B cell (primary cell): ENCODE data around the gene TNFRSF6B. TPM values are rescaled to one million over a fixed set of nuclear protein-coding genes. Genes with fewer than 3 reads are reported as not detected.

Experiments
- ATAC-seq: fragments of 200-7000 bp; cut with Tn5 transposase; one replicate; pipeline ENCODE4 v1.10.0; 2021; ENCODE audit warnings: low read depth, mild to moderate bottlenecking, moderate number of reproducible peaks, moderate library complexity
- CTCF ChIA-PET: fragments of 350-600 bp; sonication (Branson Sonifier 250); formaldehyde crosslinking; loops from one replicate; lab custom pipeline; 2021; ENCODE audit warnings: antibody characterized with exemption, inconsistent platforms; lab: Charles Lee
- POLR2A ChIA-PET: fragments of 350-600 bp; sonication (Branson Sonifier 250); formaldehyde crosslinking; loops from one replicate; lab custom pipeline; 2021; ENCODE audit warnings: antibody characterized with exemption; lab: Charles Lee
- DNase-seq: peaks from one replicate; pipeline ENCODE4 v3.0.0; 2013
- H2AFZ ChIP-seq: 2 replicates; pipeline ENCODE4 v1.6.1; 2012; ENCODE audit warnings: mild to moderate bottlenecking, low read depth, low read length; ENCODE audit not compliant: insufficient read depth, poor library complexity, severe bottlenecking
- H3K27ac ChIP-seq, 2 donors: 1 replicate in 1 of 2; 2 replicates in 1 of 2; pipeline ENCODE4 v1.5.1; 2012 to 2013; ENCODE audit warnings: low read length in 2 of 2, mild to moderate bottlenecking in 2 of 2, moderate library complexity in 1 of 2
- H3K27me3 ChIP-seq, 4 experiments: fragments of 200-600 bp in 1 of 4; sonication (generic) in 1 of 4; replicated peaks in 1 of 4; 1 replicate in 2 of 4; 2 replicates in 2 of 4; pipeline versions ENCODE4 v1.6.1 to v1.7.0; 2013 to 2016; ENCODE audit warnings: low read length in 3 of 4, mild to moderate bottlenecking in 2 of 4, mixed read lengths in 1 of 4, moderate library complexity in 1 of 4; ENCODE audit not compliant: insufficient read depth in 4 of 4, control insufficient read depth in 3 of 4; ENCODE audit errors: control extremely low read depth in 1 of 4
- H3K36me3 ChIP-seq, 2 experiments: replicated peaks in 1 of 2; 1 replicate in 1 of 2; 2 replicates in 1 of 2; pipeline versions ENCODE4 v1.6.1 to v1.7.1; 2013; ENCODE audit warnings: low read length in 1 of 2; ENCODE audit not compliant: insufficient read depth in 2 of 2, control insufficient read depth in 1 of 2; ENCODE audit errors: control extremely low read depth in 1 of 2, extremely low read depth in 1 of 2
- H3K4me1 ChIP-seq, 2 donors: fragments of 200-600 bp in 1 of 2; sonication (generic) in 1 of 2; 1 replicate in 1 of 2; 2 replicates in 1 of 2; pipeline versions ENCODE4 v1.5.1 to v1.6.1; 2013 to 2017; ENCODE audit warnings: low read length in 2 of 2; ENCODE audit not compliant: control insufficient read depth in 2 of 2, insufficient read depth in 2 of 2
- H3K4me2 ChIP-seq: replicated peaks from 2 replicates; pipeline ENCODE3; 2012; ENCODE audit warnings: mild to moderate bottlenecking, low read depth, low read length; ENCODE audit not compliant: poor library complexity, severe bottlenecking
- H3K4me3 ChIP-seq, 5 experiments: fragments of 200-600 bp in 1 of 5; sonication (generic) in 1 of 5; 1 replicate in 3 of 5; 2 replicates in 2 of 5; pipeline versions ENCODE4 v1.5.1 to v1.7.0; 2011 to 2016; ENCODE audit warnings: low read length in 4 of 5, mild to moderate bottlenecking in 4 of 5, low read depth in 2 of 5, control low read depth in 1 of 5, moderate library complexity in 1 of 5; ENCODE audit not compliant: insufficient read depth in 1 of 5; ENCODE audit errors: control extremely low read depth in 1 of 5, extremely low read depth in 1 of 5
- H3K79me2 ChIP-seq: fragments of 200-600 bp; sonication (generic); one replicate; pipeline ENCODE4 v1.6.0; 2016; ENCODE audit warnings: low read length; ENCODE audit not compliant: control insufficient read depth, insufficient read depth
- H3K9ac ChIP-seq: fragments of 200-600 bp; sonication (generic); 2 replicates; pipeline ENCODE4 v1.6.1; 2017; ENCODE audit warnings: mild to moderate bottlenecking, low read length, moderate library complexity
- H3K9me3 ChIP-seq, 3 donors: one replicate each; pipeline versions ENCODE4 v1.6.1 to v1.7.1; 2013; ENCODE audit warnings: low read length in 2 of 3; ENCODE audit not compliant: control insufficient read depth in 2 of 3, insufficient read depth in 1 of 3; ENCODE audit errors: control extremely low read depth in 1 of 3
- H4K20me1 ChIP-seq: 2 replicates; pipeline ENCODE4 v1.6.0; 2012; ENCODE audit warnings: mild to moderate bottlenecking, low read length; ENCODE audit not compliant: insufficient read depth, control insufficient read depth, poor library complexity, severe bottlenecking
- H3K27ac Mint-ChIP-seq: one replicate; pipeline ENCODE4 v1.8.0; 2021; ENCODE audit warnings: mixed read lengths
- H3K27me3 Mint-ChIP-seq: one replicate; pipeline ENCODE4 v1.8.0; 2021; ENCODE audit warnings: mixed read lengths
- H3K4me1 Mint-ChIP-seq: one replicate; pipeline ENCODE4 v1.8.0; 2021; ENCODE audit warnings: mixed read lengths
- H3K4me3 Mint-ChIP-seq: one replicate; pipeline ENCODE4 v1.8.0; 2021; ENCODE audit warnings: mixed read lengths
- H3K9me3 Mint-ChIP-seq: one replicate; pipeline ENCODE4 v1.8.0; 2022; ENCODE audit warnings: mixed read lengths; ENCODE audit not compliant: insufficient read depth
- CTCF ChIP-seq: fragments of 200-600 bp; IDR thresholded peaks from one replicate; pipeline ENCODE4 v1.8.0; 2022; ENCODE audit warnings: antibody characterized with exemption, mild to moderate bottlenecking
- EZH2 ChIP-seq: IDR thresholded peaks from 2 replicates; pipeline ENCODE4 v1.6.1; 2012; ENCODE audit warnings: borderline replicate concordance, low read depth, mild to moderate bottlenecking, moderate library complexity, low read length; ENCODE audit not compliant: insufficient read depth, poor library complexity, severe bottlenecking
- WGBS: methylation state at CpG from one replicate; pipeline ENCODE4 v1.1.5; 2013; ENCODE audit warnings: missing lambda C conversion rate; ENCODE audit not compliant: insufficient coverage; 5-methylcytosine and 5-hydroxymethylcytosine counted together
- intact Hi-C: fragments of 100-400 bp; cut with micrococcal nuclease; formaldehyde crosslinking; loops from one replicate; pipeline ENCODE4 v1.10.0; 2022
- polyA plus RNA-seq: library from polyadenylated mRNA; depleted of rRNA; stranded (reverse); fragments of >200 nt; gene quantifications from 2 replicates; pipeline ENCODE4 v1.2.3, GENCODE V29; 2012
- total RNA-seq, 2 donors: library from RNA; stranded (reverse); fragments of 120-200 nt in 1 of 2; gene quantifications; 1 replicate in 1 of 2; 2 replicates in 1 of 2; pipeline versions ENCODE4 v1.2.3 to v1.2.4, GENCODE V29; 2013 to 2022

Gene TNFRSF6B
- total and polyA plus RNA-seq, 2 donors (not counting 1 experiment from before 2014, with no cell fraction given), result 6.7 TPM; not detected in 1

- DNase-seq (no peak), ATAC-seq (no peak)
- Histone ChIP-seq H4K20me1 (no peaks in the 10 kb centered on the region), H3K9me3 (no peaks in the 10 kb centered on the region), H3K79me2 (peaks cover 18% of the 10 kb centered on the region), H2AFZ (no peak overlapping the region), H3K9ac (no peak overlapping the region), H3K36me3 (peaks cover 0 to 34% of the 10 kb centered on the region in 2 experiments), H3K4me3 (no peak overlapping the region), H3K4me2 (no peak overlapping the region), H3K4me1 (no peaks in the 10 kb centered on the region), H3K27me3 (no peaks in the 10 kb centered on the region), H3K27ac (no peak overlapping the region)
- H3K27ac Mint-ChIP-seq, result no peak overlapping the region
- POLR2A ChIA-PET, result no interaction called here
- no peaks in the 10 kb centered on the region for H3K27me3 Mint-ChIP-seq
- H3K4me3 Mint-ChIP-seq, result no peak overlapping the region
- CTCF ChIA-PET, result no interaction called here
- no peaks in the 10 kb centered on the region for H3K4me1 Mint-ChIP-seq
- no peak for TF ChIP-seq EZH2
- TF ChIP-seq CTCF, result no peak
- 94% methylated on average over 14 of the region's 14 CpGs for WGBS
- intact Hi-C loops, result no loop called here
- H3K9me3 Mint-ChIP-seq, result no peaks in the 10 kb centered on the region
These were observed 30.7 kb upstream of the TNFRSF6B start for GRCh38 chr20:63665708-63666107.

GRCh38 chr20:63667858-63668257 lies 28.6 kb upstream of the TNFRSF6B start:
- no peaks in the 10 kb centered on the region for H3K27me3 ChIP-seq
- ChIA-PET POLR2A (no interaction called here), CTCF (no interaction called here)
- no peak overlapping the region for H3K4me3 ChIP-seq
- intact Hi-C loops, result no loop called here
- no peak overlapping the region for H3K27ac ChIP-seq
- Mint-ChIP-seq H3K27me3 (no peaks in the 10 kb centered on the region), H3K4me1 (no peaks in the 10 kb centered on the region), H3K9me3 (no peaks in the 10 kb centered on the region), H3K27ac (no peak overlapping the region), H3K4me3 (no peak overlapping the region)
- no peaks in the 10 kb centered on the region for H4K20me1 ChIP-seq
- H3K4me2 ChIP-seq, result no peak overlapping the region
- no peak overlapping the region for H3K9ac ChIP-seq
- DNase-seq (no peak), ATAC-seq (no peak)
- peaks cover 0 to 29% of the 10 kb centered on the region in 2 experiments for H3K36me3 ChIP-seq
- no peak for TF ChIP-seq EZH2
- TF ChIP-seq CTCF, result no peak
- H2AFZ ChIP-seq, result no peak overlapping the region
- H3K9me3 ChIP-seq, result no peaks in the 10 kb centered on the region
- no peaks in the 10 kb centered on the region for H3K4me1 ChIP-seq
- peaks cover 10% of the 10 kb centered on the region for H3K79me2 ChIP-seq
- WGBS, result 98% methylated on average over 15 of the region's 16 CpGs
